Mesenchymal stem cell (in vitro differentiated cells and primary cell): ENCODE measurements around the gene IL23A. TPM values are rescaled to one million over a fixed set of nuclear protein-coding genes. Genes with fewer than 3 reads are reported as not detected.
A peak's percentile ranks its signal among the peaks of the same experiment; 100 is the strongest.

Experiments
- DNase-seq: peaks from one replicate; pipeline ENCODE4 v3.0.0-alpha.2; 2013
- H2AFZ ChIP-seq: one replicate; pipeline ENCODE4 v1.6.1; 2013; ENCODE audit warnings: low read depth, mild to moderate bottlenecking, control low read depth, inconsistent platforms, low read length, moderate library complexity
- H2AK5ac ChIP-seq: 2 replicates; pipeline ENCODE4 v1.6.1; 2013; ENCODE audit warnings: low read length, moderate library complexity, mild to moderate bottlenecking, inconsistent platforms; ENCODE audit not compliant: severe bottlenecking
- H2BK120ac ChIP-seq: one replicate; pipeline ENCODE4 v1.6.1; 2013; ENCODE audit warnings: low read depth, mild to moderate bottlenecking, inconsistent platforms, low read length, moderate library complexity
- H2BK12ac ChIP-seq, 2 experiments: one replicate each; pipeline ENCODE4 v1.6.1; 2013; ENCODE audit warnings: inconsistent platforms in 2 of 2, low read length in 2 of 2, mild to moderate bottlenecking in 2 of 2, moderate library complexity in 2 of 2, control low read depth in 1 of 2
- H2BK15ac ChIP-seq: one replicate; pipeline ENCODE4 v1.6.1; 2013; ENCODE audit warnings: mild to moderate bottlenecking, low read depth, inconsistent platforms; ENCODE audit not compliant: poor library complexity, severe bottlenecking
- H2BK5ac ChIP-seq: 2 replicates; pipeline ENCODE4 v1.6.1; 2013; ENCODE audit warnings: low read depth, mild to moderate bottlenecking, low read length, control low read depth, inconsistent platforms; ENCODE audit not compliant: poor library complexity, severe bottlenecking
- H3K14ac ChIP-seq, 2 experiments: one replicate each; pipeline ENCODE4 v1.6.1; 2013; ENCODE audit warnings: inconsistent platforms in 2 of 2, low read length in 2 of 2, control low read depth in 1 of 2, mild to moderate bottlenecking in 1 of 2, moderate library complexity in 1 of 2
- H3K18ac ChIP-seq, 2 experiments: one replicate each; pipeline ENCODE4 v1.6.1; 2013; ENCODE audit warnings: inconsistent platforms in 2 of 2, low read length in 2 of 2, control low read depth in 1 of 2, low read depth in 1 of 2, mild to moderate bottlenecking in 1 of 2
- H3K23ac ChIP-seq, 2 experiments: one replicate each; pipeline ENCODE4 v1.6.1; 2013; ENCODE audit warnings: inconsistent platforms in 2 of 2, low read length in 2 of 2, mild to moderate bottlenecking in 2 of 2, moderate library complexity in 2 of 2, control low read depth in 1 of 2
- H3K27ac ChIP-seq: 2 replicates; pipeline ENCODE4 v1.5.1; 2013; ENCODE audit warnings: mild to moderate bottlenecking, moderate library complexity, low read length, control low read depth, inconsistent platforms; ENCODE audit not compliant: poor library complexity, severe bottlenecking
- H3K27me3 ChIP-seq, 2 experiments: 2 replicates each; pipeline versions ENCODE4 v1.6.1 to v1.7.0; 2013; ENCODE audit warnings: low read length in 2 of 2, mild to moderate bottlenecking in 2 of 2, moderate library complexity in 2 of 2, control low read depth in 1 of 2, inconsistent platforms in 1 of 2; ENCODE audit not compliant: control insufficient read depth in 1 of 2, insufficient read depth in 1 of 2
- H3K36me3 ChIP-seq, 2 experiments: 2 replicates each; pipeline versions ENCODE4 v1.6.1 to v1.7.0; 2013; ENCODE audit warnings: low read length in 2 of 2, control low read depth in 1 of 2, inconsistent platforms in 1 of 2, low read depth in 1 of 2, mild to moderate bottlenecking in 1 of 2; ENCODE audit not compliant: insufficient read depth in 2 of 2, control insufficient read depth in 1 of 2
- H3K4ac ChIP-seq, 2 experiments: one replicate each; pipeline ENCODE4 v1.6.1; 2013; ENCODE audit warnings: inconsistent platforms in 2 of 2, low read length in 2 of 2, mild to moderate bottlenecking in 2 of 2, moderate library complexity in 2 of 2, control low read depth in 1 of 2, low read depth in 1 of 2
- H3K4me1 ChIP-seq: 2 replicates; pipeline ENCODE4 v1.6.1; 2013; ENCODE audit warnings: low read depth, low read length, control low read depth; ENCODE audit not compliant: control insufficient read depth, insufficient read depth
- H3K4me2 ChIP-seq: 2 replicates; pipeline ENCODE4 v1.6.1; 2013; ENCODE audit warnings: low read length, mild to moderate bottlenecking, inconsistent platforms; ENCODE audit not compliant: poor library complexity, severe bottlenecking
- H3K4me3 ChIP-seq, 2 experiments: 2 replicates each; pipeline versions ENCODE4 v1.5.1 to v1.7.0; 2013; ENCODE audit warnings: low read length in 2 of 2, mild to moderate bottlenecking in 2 of 2, control low read depth in 1 of 2, low read depth in 1 of 2; ENCODE audit not compliant: insufficient read depth in 1 of 2
- H3K79me1 ChIP-seq: replicated peaks from 2 replicates; pipeline ENCODE4 v1.6.1; 2013; ENCODE audit warnings: mild to moderate bottlenecking, control low read depth, low read length, inconsistent platforms; ENCODE audit not compliant: poor library complexity, severe bottlenecking
- H3K9ac ChIP-seq: 2 replicates; pipeline ENCODE4 v1.7.0; 2013; ENCODE audit warnings: mild to moderate bottlenecking, low read length, moderate library complexity
- H3K9me3 ChIP-seq: 2 replicates; pipeline ENCODE4 v1.7.0; 2013; ENCODE audit warnings: mild to moderate bottlenecking, low read length; ENCODE audit not compliant: control insufficient read depth
- H4K8ac ChIP-seq: one replicate; pipeline ENCODE4 v1.6.1; 2013; ENCODE audit warnings: inconsistent platforms, mild to moderate bottlenecking, low read length, moderate library complexity
- H4K91ac ChIP-seq: one replicate; pipeline ENCODE4 v1.6.1; 2013; ENCODE audit warnings: mild to moderate bottlenecking, low read length, inconsistent platforms
- WGBS: methylation state at CpG from one replicate; pipeline ENCODE4 v1.1.7; 2013; ENCODE audit warnings: mixed read lengths; 5-methylcytosine and 5-hydroxymethylcytosine counted together
- small RNA-seq: library from polyadenylated mRNA; stranded (forward); fragments of <200 nt; extraction: miRNeasy Mini kit (QIAGEN cat#:217004); gene quantifications from one replicate; pipeline ENCODE3, GENCODE V24; 2013; ENCODE audit warnings: low read depth

Gene IL23A

GRCh38 chr12:56387152-56387736 is 48.6 kb downstream of the IL23A start:
- Histone ChIP-seq H4K8ac (no peak overlapping the region), H3K9me3 (no peaks in the 10 kb centered on the region), H3K79me1 (no peaks in the 10 kb centered on the region), H2BK5ac (no peak overlapping the region), H2BK15ac (no peak overlapping the region), H3K4me2 (no peak overlapping the region), H3K4me3 (no peak overlapping the region), H2AFZ (no peak overlapping the region), H2BK12ac (no peak overlapping the region), H3K4me1 (peaks cover 4% of the 10 kb centered on the region), H4K91ac (no peak overlapping the region), H2AK5ac (no peak overlapping the region), H3K27ac (no peak overlapping the region), H3K14ac (no peak overlapping the region), H3K36me3 (no peaks in the 10 kb centered on the region), H3K4ac (no peak overlapping the region), H3K27me3 (peaks cover 0 to 6% of the 10 kb centered on the region in 2 experiments), H3K9ac (no peak overlapping the region), H3K18ac (no peak overlapping the region), H3K23ac (no peak overlapping the region), H2BK120ac (no peak overlapping the region)
- WGBS = 27% methylated on average over 3 of the region's 7 CpGs
- peak; percentile 13 for DNase-seq

- Histone ChIP-seq H3K27ac (no peak overlapping the region), H2BK5ac (no peak overlapping the region), H3K4ac (no peak overlapping the region), H3K23ac (no peak overlapping the region), H3K18ac (no peak overlapping the region), H3K9ac (no peak overlapping the region), H2BK15ac (no peak overlapping the region), H4K91ac (no peak overlapping the region), H4K8ac (no peak overlapping the region), H2AFZ (no peak overlapping the region), H2BK120ac (no peak overlapping the region), H3K9me3 (no peaks in the 10 kb centered on the region), H2BK12ac (no peak overlapping the region), H3K36me3 (no peaks in the 10 kb centered on the region), H3K27me3 (no peaks in the 10 kb centered on the region), H3K4me1 (peaks cover 4% of the 10 kb centered on the region), H2AK5ac (no peak overlapping the region), H3K79me1 (no peaks in the 10 kb centered on the region), H3K14ac (no peak overlapping the region), H3K4me3 (no peak overlapping the region), H3K4me2 (no peak overlapping the region)
- WGBS = 50% methylated on average over 5 of the region's 5 CpGs
- DNase-seq = peak; percentile 21
Measured at GRCh38 chr12:56389412-56389811, 50.7 kb downstream of the IL23A start.

Small RNAs within 50 kb of the gene (small RNA-seq; reads per million reads assigned to genes)
- gene RNU7-40P = not detected
